DND-41 (cell line): ENCODE measurements around the gene TPRN.

Source experiments
- ATAC-seq: fragments of 200-7000 bp; cut with Tn5 transposase; 3 replicates; pipeline ENCODE4 v1.9.1; 2021; ENCODE audit warnings: low read depth; ENCODE audit not compliant: insufficient read depth
- DNase-seq: peaks from one replicate; pipeline ENCODE4 v3.0.0-alpha.2; 2020
- H2AFZ ChIP-seq: 2 replicates; pipeline ENCODE4 v1.6.0; 2012; ENCODE audit warnings: low read depth, low read length
- H3K27ac ChIP-seq: 2 replicates; pipeline ENCODE4 v1.5.1; 2012; ENCODE audit warnings: low read length, inconsistent platforms
- H3K27me3 ChIP-seq: fragments of 200-600 bp; sonication (generic); 2 replicates; pipeline ENCODE4 v1.6.0; 2012; ENCODE audit warnings: low read length, mild to moderate bottlenecking, inconsistent platforms; ENCODE audit not compliant: insufficient read depth, poor library complexity
- H3K36me3 ChIP-seq: 2 replicates; pipeline ENCODE4 v1.5.1; 2012; ENCODE audit warnings: low read length, inconsistent platforms; ENCODE audit not compliant: insufficient read depth
- H3K4me1 ChIP-seq: 2 replicates; pipeline ENCODE4 v1.5.1; 2012; ENCODE audit warnings: mild to moderate bottlenecking, low read length; ENCODE audit not compliant: insufficient read depth
- H3K4me2 ChIP-seq: 2 replicates; pipeline ENCODE4 v1.6.0; 2012; ENCODE audit warnings: mild to moderate bottlenecking, moderate library complexity, low read length, inconsistent platforms; ENCODE audit not compliant: insufficient read depth
- H3K4me3 ChIP-seq, 2 experiments: fragments of 200-600 bp in 1 of 2; shearing (Covaris generic) in 1 of 2; 2 replicates each; pipeline ENCODE4 v1.5.1; 2012 to 2016; ENCODE audit warnings: inconsistent platforms in 2 of 2, low read length in 2 of 2, mild to moderate bottlenecking in 2 of 2, low read depth in 1 of 2, moderate library complexity in 1 of 2
- H3K79me2 ChIP-seq: 2 replicates; pipeline ENCODE4 v1.6.0; 2012; ENCODE audit warnings: low read length, inconsistent platforms; ENCODE audit not compliant: insufficient read depth
- H3K9ac ChIP-seq: 2 replicates; pipeline ENCODE4 v1.6.0; 2012; ENCODE audit warnings: low read depth, mild to moderate bottlenecking, inconsistent platforms, low read length, moderate library complexity
- H3K9me3 ChIP-seq: 2 replicates; pipeline ENCODE4 v1.5.1; 2012; ENCODE audit warnings: low read length, moderate library complexity, mild to moderate bottlenecking, inconsistent platforms; ENCODE audit not compliant: insufficient read depth, severe bottlenecking
- H4K20me1 ChIP-seq: 2 replicates; pipeline ENCODE4 v1.6.0; 2012; ENCODE audit warnings: low read length; ENCODE audit not compliant: insufficient read depth
- EZH2 ChIP-seq: IDR thresholded peaks from 3 replicates; pipeline ENCODE4 v1.6.1; 2012; ENCODE audit warnings: borderline replicate concordance, low read depth, mild to moderate bottlenecking, moderate library complexity, low read length, inconsistent platforms; ENCODE audit not compliant: severe bottlenecking
- TF ChIP-seq, protein P1 (sequence below): IDR thresholded peaks from 2 replicates; pipeline ENCODE4 v1.5.1; 2012; ENCODE audit warnings: borderline replicate concordance, low read length, moderate library complexity, mild to moderate bottlenecking; ENCODE audit not compliant: poor library complexity, severe bottlenecking; ENCODE audit errors: extremely low read depth

The TPRN gene

GRCh38 chr9:137164370-137165249, 35.9 kb downstream of the TPRN start:
- H3K4me1 ChIP-seq = no peaks in the 10 kb centered on the region
- no peak overlapping the region for H3K4me3 ChIP-seq
- H3K36me3 ChIP-seq = no peaks in the 10 kb centered on the region
- no peaks in the 10 kb centered on the region for H3K79me2 ChIP-seq
- H3K9ac ChIP-seq = no peak overlapping the region
- no peak for ATAC-seq
- H3K4me2 ChIP-seq = no peak overlapping the region
- no peak overlapping the region for H3K27ac ChIP-seq
- TF ChIP-seq, protein P1, sequence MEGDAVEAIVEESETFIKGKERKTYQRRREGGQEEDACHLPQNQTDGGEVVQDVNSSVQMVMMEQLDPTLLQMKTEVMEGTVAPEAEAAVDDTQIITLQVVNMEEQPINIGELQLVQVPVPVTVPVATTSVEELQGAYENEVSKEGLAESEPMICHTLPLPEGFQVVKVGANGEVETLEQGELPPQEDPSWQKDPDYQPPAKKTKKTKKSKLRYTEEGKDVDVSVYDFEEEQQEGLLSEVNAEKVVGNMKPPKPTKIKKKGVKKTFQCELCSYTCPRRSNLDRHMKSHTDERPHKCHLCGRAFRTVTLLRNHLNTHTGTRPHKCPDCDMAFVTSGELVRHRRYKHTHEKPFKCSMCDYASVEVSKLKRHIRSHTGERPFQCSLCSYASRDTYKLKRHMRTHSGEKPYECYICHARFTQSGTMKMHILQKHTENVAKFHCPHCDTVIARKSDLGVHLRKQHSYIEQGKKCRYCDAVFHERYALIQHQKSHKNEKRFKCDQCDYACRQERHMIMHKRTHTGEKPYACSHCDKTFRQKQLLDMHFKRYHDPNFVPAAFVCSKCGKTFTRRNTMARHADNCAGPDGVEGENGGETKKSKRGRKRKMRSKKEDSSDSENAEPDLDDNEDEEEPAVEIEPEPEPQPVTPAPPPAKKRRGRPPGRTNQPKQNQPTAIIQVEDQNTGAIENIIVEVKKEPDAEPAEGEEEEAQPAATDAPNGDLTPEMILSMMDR = no peak
- TF ChIP-seq EZH2 = no peak
- H3K27me3 ChIP-seq = peaks cover 28% of the 10 kb centered on the region
- no peaks in the 10 kb centered on the region for H3K9me3 ChIP-seq
- no peaks in the 10 kb centered on the region for H4K20me1 ChIP-seq
- H2AFZ ChIP-seq = no peak overlapping the region
- no peak for DNase-seq

DNA sequence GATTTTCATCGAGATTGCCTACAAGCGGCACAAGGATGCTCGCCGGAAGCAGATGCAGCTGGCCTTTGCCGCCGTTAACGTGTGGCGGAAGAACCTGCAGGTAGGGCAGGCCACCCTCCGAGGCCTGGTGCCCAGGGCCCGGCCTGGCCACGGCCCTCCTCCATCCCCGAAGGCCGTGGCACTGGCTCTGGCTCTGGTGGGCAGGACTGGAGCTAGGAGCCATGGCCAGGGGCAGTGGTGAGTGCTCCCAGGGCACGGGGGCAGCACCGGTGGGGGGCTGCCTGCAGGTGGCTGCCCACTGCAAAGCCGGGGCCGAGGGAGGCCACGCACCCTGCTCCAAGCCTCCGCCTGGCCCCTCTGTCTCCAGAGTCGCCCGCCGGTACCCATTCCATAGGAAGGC, 36.7 kb downstream of the TPRN start:
- Histone ChIP-seq H3K4me3 (no peak overlapping the region), H2AFZ (no peak overlapping the region), H3K27ac (no peak overlapping the region), H4K20me1 (no peaks in the 10 kb centered on the region), H3K36me3 (no peaks in the 10 kb centered on the region), H3K9ac (no peak overlapping the region), H3K4me1 (no peaks in the 10 kb centered on the region), H3K9me3 (no peaks in the 10 kb centered on the region), H3K79me2 (no peaks in the 10 kb centered on the region), H3K4me2 (no peak overlapping the region), H3K27me3 (peaks cover 21% of the 10 kb centered on the region)
- TF ChIP-seq, protein P1 = no peak
- TF ChIP-seq EZH2 = no peak
- DNase-seq = no peak
- ATAC-seq = no peak

DNA sequence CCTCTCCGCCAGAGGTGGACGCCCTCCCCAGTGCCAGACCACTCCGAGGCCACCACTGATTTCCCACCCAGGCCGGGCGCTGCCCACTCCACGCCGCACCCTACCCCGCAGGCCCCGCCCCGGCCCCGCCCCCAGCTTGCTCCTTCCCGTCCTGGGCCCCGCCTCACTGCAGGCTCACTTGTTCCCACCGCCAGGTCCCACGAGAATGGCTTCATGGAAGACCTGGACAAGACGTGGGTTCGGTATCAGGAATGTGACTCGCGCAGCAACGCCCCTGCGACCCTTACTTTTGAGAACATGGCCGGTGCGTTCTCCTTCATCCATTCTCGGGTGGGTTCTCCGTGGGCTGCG, 37.2 kb downstream of the TPRN start:
- Histone ChIP-seq H2AFZ (no peak overlapping the region), H4K20me1 (no peaks in the 10 kb centered on the region), H3K4me1 (no peaks in the 10 kb centered on the region), H3K9me3 (no peaks in the 10 kb centered on the region), H3K27ac (no peak overlapping the region), H3K4me3 (no peak overlapping the region), H3K36me3 (no peaks in the 10 kb centered on the region), H3K79me2 (no peaks in the 10 kb centered on the region), H3K4me2 (no peak overlapping the region), H3K27me3 (peaks cover 17% of the 10 kb centered on the region), H3K9ac (no peak overlapping the region)
- no peak for TF ChIP-seq EZH2
- TF ChIP-seq, protein P1 = no peak
- ATAC-seq (no peak), DNase-seq (no peak)
